PFSK-1 (cell line): ENCODE data around the gene ULK1.

Source experiments
- FOXP2 ChIP-seq: optimal IDR thresholded peaks from 2 replicates; pipeline ENCODE3; 2011; ENCODE audit warnings: borderline replicate concordance, control low read depth, inconsistent platforms; ENCODE audit not compliant: insufficient read depth; ENCODE audit errors: extremely low read length, extremely low read depth
- POLR2AphosphoS5 ChIP-seq: IDR thresholded peaks from 2 replicates; pipeline ENCODE4 v1.6.1; 2012; ENCODE audit warnings: low read depth, mild to moderate bottlenecking, control low read depth, low read length, moderate library complexity
- REST ChIP-seq, 2 experiments: IDR thresholded peaks; 2 replicates each; pipeline versions ENCODE4 v1.6.1 to v1.8.0; 2011 to 2012; ENCODE audit warnings: low read depth in 2 of 2, low read length in 2 of 2, control low read depth in 1 of 2, inconsistent platforms in 1 of 2, mild to moderate bottlenecking in 1 of 2, moderate library complexity in 1 of 2; ENCODE audit not compliant: insufficient read depth in 1 of 2
- SIN3A ChIP-seq: IDR thresholded peaks from 2 replicates; pipeline ENCODE4 v1.6.1; 2012; ENCODE audit warnings: mild to moderate bottlenecking, low read length, moderate library complexity, borderline replicate concordance; ENCODE audit not compliant: insufficient read depth
- TAF1 ChIP-seq: IDR thresholded peaks from 2 replicates; pipeline ENCODE4 v1.6.1; 2012; ENCODE audit warnings: low read length, control low read depth, borderline replicate concordance; ENCODE audit not compliant: insufficient read depth

The ULK1 gene

GRCh38 chr12:131941116-131941986 is 46.9 kb downstream of the ULK1 start:
- TF ChIP-seq POLR2AphosphoS5 (peak; percentile 57; the same call in 1 of the 2 replicates), REST (IDR thresholded peaks at IDR 0.05; ENCODE audit: insufficient read depth in 1 of 2, low read depth in 2 of 2, low read length in 2 of 2) (no peak)

- no peak for TF ChIP-seq FOXP2
- TF ChIP-seq TAF1 = no peak
- TF ChIP-seq SIN3A = no peak
- no peak for TF ChIP-seq POLR2AphosphoS5
- no peak for TF ChIP-seq REST (IDR thresholded peaks at IDR 0.05; ENCODE audit: insufficient read depth in 1 of 2, low read depth in 2 of 2, low read length in 2 of 2)
Measured at GRCh38 chr12:131941987-131942341, 47.5 kb downstream of the ULK1 start.

GRCh38 chr12:131942671-131943070 is 48.2 kb downstream of the ULK1 start:
- TF ChIP-seq POLR2AphosphoS5 (no peak), FOXP2 (no peak), SIN3A (no peak), TAF1 (no peak), REST (IDR thresholded peaks at IDR 0.05; ENCODE audit: insufficient read depth in 1 of 2, low read depth in 2 of 2, low read length in 2 of 2) (no peak)

- TF ChIP-seq SIN3A = no peak
- no peak for TF ChIP-seq TAF1
- no peak for TF ChIP-seq FOXP2
- no peak for TF ChIP-seq POLR2AphosphoS5
- TF ChIP-seq REST (IDR thresholded peaks at IDR 0.05; ENCODE audit: insufficient read depth in 1 of 2, low read depth in 2 of 2, low read length in 2 of 2) = no peak
Measured at GRCh38 chr12:131943389-131943788, 49.0 kb downstream of the ULK1 start.

- TF ChIP-seq TAF1 = no peak
- TF ChIP-seq REST (IDR thresholded peaks at IDR 0.05; ENCODE audit: insufficient read depth in 1 of 2, low read depth in 2 of 2, low read length in 2 of 2) = no peak
- no peak for TF ChIP-seq SIN3A
- no peak for TF ChIP-seq POLR2AphosphoS5
- TF ChIP-seq FOXP2 = no peak
Measured at GRCh38 chr12:131943876-131944275, 49.5 kb downstream of the ULK1 start.
